SU-DHL-6 (cell line): ENCODE results near the gene NTHL1.

Experiments used
- H2AFZ ChIP-seq: fragments of 200-600 bp; sonication (generic); 2 replicates; pipeline ENCODE4 v1.6.1; 2014; ENCODE audit warnings: low read depth, mild to moderate bottlenecking, moderate library complexity, mixed read lengths, antibody characterized with exemption, low read length; ENCODE audit not compliant: severe bottlenecking
- H3F3A ChIP-seq: fragments of 200-600 bp; shearing (Covaris generic); 2 replicates; pipeline ENCODE4 v1.6.0; 2016; ENCODE audit warnings: antibody characterized with exemption, mild to moderate bottlenecking; ENCODE audit not compliant: insufficient read depth
- H3K27ac ChIP-seq: fragments of 200-600 bp; sonication (generic); 2 replicates; pipeline ENCODE4 v1.5.1; 2016; ENCODE audit warnings: low read depth, mild to moderate bottlenecking, low read length, moderate library complexity, mixed read lengths
- H3K27me3 ChIP-seq: fragments of 200-600 bp; sonication (generic), shearing (Covaris generic); 2 replicates; pipeline ENCODE4 v1.6.0; 2014; ENCODE audit warnings: mild to moderate bottlenecking, low read length
- H3K36me3 ChIP-seq: fragments of 200-600 bp; sonication (generic); 2 replicates; pipeline ENCODE4 v1.6.1; 2014; ENCODE audit warnings: mild to moderate bottlenecking, low read length, mixed read lengths
- H3K4me2 ChIP-seq: fragments of 300-600, 200-600 bp; shearing (Covaris generic), sonication (generic); 2 replicates; pipeline ENCODE4 v1.6.0; 2014; ENCODE audit warnings: low read length, low read depth, mild to moderate bottlenecking; ENCODE audit not compliant: poor library complexity, severe bottlenecking
- H3K4me3 ChIP-seq: fragments of 200-600 bp; sonication (generic); 2 replicates; pipeline ENCODE4 v1.5.1; 2014; ENCODE audit warnings: antibody characterized with exemption, low read length, mild to moderate bottlenecking, mixed read lengths; ENCODE audit not compliant: insufficient read depth, poor library complexity, severe bottlenecking
- H3K79me2 ChIP-seq: fragments of 200-600 bp; sonication (generic); 2 replicates; pipeline ENCODE4 v1.6.1; 2014; ENCODE audit warnings: mild to moderate bottlenecking, low read length, moderate library complexity; ENCODE audit not compliant: insufficient read depth
- H3K9ac ChIP-seq: fragments of 200-600 bp; sonication (generic); 2 replicates; pipeline ENCODE4 v1.7.0; 2014; ENCODE audit warnings: mild to moderate bottlenecking, low read length
- H3K9me2 ChIP-seq: fragments of 200-600 bp; sonication (generic); replicated peaks from 2 replicates; pipeline ENCODE4 v1.6.1; 2014; ENCODE audit warnings: low read length; ENCODE audit not compliant: insufficient read depth
- H3K9me3 ChIP-seq: fragments of 200-600 bp; sonication (generic); 2 replicates; pipeline ENCODE4 v1.6.1; 2014; ENCODE audit warnings: low read length, mixed read lengths; ENCODE audit not compliant: insufficient read depth
- H4K20me1 ChIP-seq: fragments of 200-600 bp; sonication (generic); 2 replicates; pipeline ENCODE4 v1.6.1; 2014; ENCODE audit warnings: low read depth, mild to moderate bottlenecking, antibody characterized with exemption, low read length, moderate library complexity, mixed read lengths
- EZH2phosphoT487 ChIP-seq: fragments of 200-600 bp; sonication (generic), shearing (Covaris generic); conservative IDR thresholded peaks from 2 replicates; pipeline ENCODE4 v1.6.1; 2018; ENCODE audit warnings: mild to moderate bottlenecking, antibody characterized with exemption, low read length, moderate library complexity, mixed read lengths
- TF ChIP-seq, protein P1 (sequence below): fragments of 200-600 bp; sonication (generic); IDR thresholded peaks from one replicate; pipeline ENCODE4 v1.5.1; 2017; ENCODE audit warnings: antibody characterized with exemption, mild to moderate bottlenecking, low read length, moderate library complexity; ENCODE audit not compliant: insufficient read depth, poor library complexity, severe bottlenecking

The NTHL1 gene

DNA sequence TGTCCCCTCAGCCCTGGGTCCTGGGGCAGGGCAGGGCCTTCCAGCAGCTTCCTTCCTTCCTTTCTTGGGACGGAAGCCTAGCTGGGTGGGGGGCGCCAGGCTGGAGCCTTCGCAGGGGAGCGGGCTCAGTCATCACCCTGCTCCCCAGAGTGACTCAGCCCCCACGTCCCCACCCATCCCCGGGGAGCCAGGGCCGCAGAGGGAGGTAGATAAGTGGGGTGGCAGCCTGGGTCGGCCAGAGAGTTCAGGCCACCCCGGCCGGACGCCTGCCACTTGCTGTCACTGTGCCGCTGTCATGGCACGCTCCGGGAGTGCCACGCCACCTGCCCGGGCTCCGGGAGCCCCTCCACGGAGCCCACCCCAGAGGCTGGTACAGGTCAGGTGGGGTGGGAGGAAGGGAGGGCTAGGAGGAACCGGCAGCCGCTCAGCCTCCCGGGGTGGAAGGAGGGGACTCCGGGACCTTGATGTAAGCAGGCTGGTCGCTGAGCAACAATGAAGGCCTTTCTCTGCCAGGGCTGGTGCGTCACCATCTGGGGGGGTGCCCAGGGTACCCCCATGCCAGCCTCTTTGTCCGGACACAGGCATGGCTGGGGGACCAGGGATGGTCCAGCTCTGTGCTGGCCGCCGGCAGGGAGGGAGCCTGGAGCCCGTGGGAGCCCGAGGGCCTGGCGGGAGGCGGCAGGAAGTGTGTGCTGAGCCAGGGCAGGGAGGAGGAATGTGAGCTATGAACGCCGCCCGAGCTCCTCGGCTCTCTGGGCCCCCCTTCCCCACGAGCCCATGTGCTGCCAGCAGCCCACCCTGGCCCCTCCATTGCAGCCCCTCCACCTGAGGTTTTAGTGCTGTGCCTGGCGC, 14.4 kb downstream of the NTHL1 start:
- Histone ChIP-seq H3K79me2 (no peaks in the 10 kb centered on the region), H3F3A (no peaks in the 10 kb centered on the region), H3K27ac (no peak overlapping the region), H3K27me3 (no peaks in the 10 kb centered on the region), H4K20me1 (no peaks in the 10 kb centered on the region), H3K4me2 (no peak overlapping the region), H3K9ac (no peak overlapping the region), H3K36me3 (no peaks in the 10 kb centered on the region), H3K4me3 (no peak overlapping the region), H2AFZ (no peak overlapping the region), H3K9me2 (no peaks in the 10 kb centered on the region), H3K9me3 (no peaks in the 10 kb centered on the region)
- TF ChIP-seq EZH2phosphoT487 = no peak
- TF ChIP-seq, protein P1, sequence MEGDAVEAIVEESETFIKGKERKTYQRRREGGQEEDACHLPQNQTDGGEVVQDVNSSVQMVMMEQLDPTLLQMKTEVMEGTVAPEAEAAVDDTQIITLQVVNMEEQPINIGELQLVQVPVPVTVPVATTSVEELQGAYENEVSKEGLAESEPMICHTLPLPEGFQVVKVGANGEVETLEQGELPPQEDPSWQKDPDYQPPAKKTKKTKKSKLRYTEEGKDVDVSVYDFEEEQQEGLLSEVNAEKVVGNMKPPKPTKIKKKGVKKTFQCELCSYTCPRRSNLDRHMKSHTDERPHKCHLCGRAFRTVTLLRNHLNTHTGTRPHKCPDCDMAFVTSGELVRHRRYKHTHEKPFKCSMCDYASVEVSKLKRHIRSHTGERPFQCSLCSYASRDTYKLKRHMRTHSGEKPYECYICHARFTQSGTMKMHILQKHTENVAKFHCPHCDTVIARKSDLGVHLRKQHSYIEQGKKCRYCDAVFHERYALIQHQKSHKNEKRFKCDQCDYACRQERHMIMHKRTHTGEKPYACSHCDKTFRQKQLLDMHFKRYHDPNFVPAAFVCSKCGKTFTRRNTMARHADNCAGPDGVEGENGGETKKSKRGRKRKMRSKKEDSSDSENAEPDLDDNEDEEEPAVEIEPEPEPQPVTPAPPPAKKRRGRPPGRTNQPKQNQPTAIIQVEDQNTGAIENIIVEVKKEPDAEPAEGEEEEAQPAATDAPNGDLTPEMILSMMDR = no peak

GRCh38 chr16:2032285-2033056, 15.2 kb downstream of the NTHL1 start:
- no peak overlapping the region for H3K4me3 ChIP-seq
- H3K27ac ChIP-seq = no peak overlapping the region
- TF ChIP-seq EZH2phosphoT487 = no peak
- TF ChIP-seq, protein P1 = no peak
- H3K4me2 ChIP-seq = no peak overlapping the region
- no peaks in the 10 kb centered on the region for H4K20me1 ChIP-seq
- no peaks in the 10 kb centered on the region for H3K9me3 ChIP-seq
- no peaks in the 10 kb centered on the region for H3K27me3 ChIP-seq
- H3F3A ChIP-seq = no peaks in the 10 kb centered on the region
- no peaks in the 10 kb centered on the region for H3K79me2 ChIP-seq
- no peaks in the 10 kb centered on the region for H3K36me3 ChIP-seq
- no peak overlapping the region for H2AFZ ChIP-seq
- no peaks in the 10 kb centered on the region for H3K9me2 ChIP-seq
- no peak overlapping the region for H3K9ac ChIP-seq

DNA sequence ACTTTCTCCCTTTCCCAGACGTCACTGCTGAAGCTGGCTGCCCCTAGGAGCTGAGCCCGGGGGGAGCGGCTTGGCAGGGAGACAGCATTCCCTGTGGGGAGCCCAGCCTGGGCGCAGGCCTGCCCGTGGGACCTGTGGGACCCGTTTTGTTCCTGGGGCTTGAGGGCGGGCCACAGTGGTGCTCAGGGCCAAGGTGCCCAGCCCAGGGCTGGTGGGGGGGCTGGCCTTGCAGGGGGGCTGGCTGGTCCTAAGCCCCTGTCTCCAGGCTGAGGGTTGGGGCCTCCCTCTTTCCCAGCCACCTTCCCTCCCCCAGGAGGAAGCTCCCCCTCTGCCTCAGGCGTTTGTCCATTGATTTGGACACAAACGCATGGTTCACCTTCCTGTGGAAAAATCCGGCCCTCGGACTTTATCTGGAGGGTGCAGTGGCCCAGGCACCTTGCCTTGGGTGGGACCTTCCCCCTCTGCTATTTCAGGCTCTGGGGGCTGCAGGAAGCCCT, 16.5 kb downstream of the NTHL1 start:
- no peak overlapping the region for H3K4me2 ChIP-seq
- no peak for TF ChIP-seq EZH2phosphoT487
- TF ChIP-seq, protein P1 = no peak
- no peak overlapping the region for H3K27ac ChIP-seq
- no peaks in the 10 kb centered on the region for H3F3A ChIP-seq
- H3K36me3 ChIP-seq = no peaks in the 10 kb centered on the region
- H3K27me3 ChIP-seq = no peaks in the 10 kb centered on the region
- no peaks in the 10 kb centered on the region for H4K20me1 ChIP-seq
- no peaks in the 10 kb centered on the region for H3K9me2 ChIP-seq
- no peak overlapping the region for H2AFZ ChIP-seq
- no peak overlapping the region for H3K9ac ChIP-seq
- no peaks in the 10 kb centered on the region for H3K79me2 ChIP-seq
- no peak overlapping the region for H3K4me3 ChIP-seq
- no peaks in the 10 kb centered on the region for H3K9me3 ChIP-seq
